Sigmoid colon (tissue), 7 donors: ENCODE data around the gene MRPL33. TPM values are rescaled to one million over a fixed set of nuclear protein-coding genes. Genes with fewer than 3 reads are reported as not detected.

ENCODE experiments used
- DNase-seq: peaks from one replicate; pipeline ENCODE4 v3.0.0-alpha.2; 2019
- H3K27ac ChIP-seq, 4 donors: fragments of 200-600 bp; sonication (generic); one replicate each; pipeline ENCODE4 v1.5.1; 2016 to 2019; ENCODE audit warnings: mild to moderate bottlenecking in 1 of 4
- H3K27me3 ChIP-seq, 3 donors: fragments of 200-600 bp; sonication (generic); one replicate each; pipeline ENCODE4 v1.5.1; 2019; ENCODE audit warnings: mild to moderate bottlenecking in 1 of 3
- H3K36me3 ChIP-seq, 4 donors: fragments of 200-600 bp; sonication (generic); one replicate each; pipeline ENCODE4 v1.5.1; 2016 to 2019
- H3K4me1 ChIP-seq, 4 donors: fragments of 200-600 bp; sonication (generic); one replicate each; pipeline ENCODE4 v1.5.1; 2017 to 2019
- H3K4me3 ChIP-seq, 4 donors: fragments of 200-600 bp; sonication (generic); one replicate each; pipeline ENCODE4 v1.5.1; 2017 to 2019; ENCODE audit warnings: mild to moderate bottlenecking in 2 of 4, moderate library complexity in 1 of 4
- H3K9me3 ChIP-seq, 4 donors: fragments of 200-600 bp in 3 of 4; sonication (generic) in 3 of 4; one replicate each; pipeline versions ENCODE4 v1.5.1 to v1.6.1; 2013 to 2019
- EP300 ChIP-seq, 4 donors: sonication (generic); formaldehyde crosslinking; IDR thresholded peaks; one replicate each; pipeline ENCODE4 v1.6.1; 2017; ENCODE audit warnings: antibody characterized with exemption in 4 of 4
- POLR2A ChIP-seq, 2 donors: fragments of 450-650 bp; IDR thresholded peaks; one replicate each; pipeline ENCODE4 v1.6.1; 2016; ENCODE audit warnings: antibody characterized with exemption in 2 of 2, mild to moderate bottlenecking in 2 of 2, moderate library complexity in 2 of 2
- POLR2AphosphoS5 ChIP-seq, 4 donors: sonication (generic); formaldehyde crosslinking; IDR thresholded peaks; one replicate each; pipeline ENCODE4 v1.6.1; 2017; ENCODE audit warnings: antibody characterized with exemption in 4 of 4
- WGBS, 2 donors: extraction: QIAGEN DNeasy Blood & Tissue Kit; methylation state at CpG; one replicate each; pipeline ENCODE4 v1.1.7; 2013; 5-methylcytosine and 5-hydroxymethylcytosine counted together
- intact Hi-C: fragments of 100-400 bp; cut with DNase I; formaldehyde crosslinking; loops from one replicate; pipeline ENCODE4 v1.15.1; 2023
- polyA plus RNA-seq, 3 donors: library from polyadenylated mRNA; stranded (reverse); fragments of 200-250 nt; gene quantifications; one replicate each; pipeline ENCODE4 v1.2.3, GENCODE V29; 2013
- total RNA-seq, 4 donors: library from RNA; depleted of rRNA; stranded (reverse); fragments of >200 nt; gene quantifications; one replicate each; pipeline ENCODE4 v1.1.0, GENCODE V29; 2016
- TF ChIP-seq, protein P1 (sequence below), 4 experiments: fragments of 450-650 bp in 3 of 4; fragments of 200-600 bp in 1 of 4; IDR thresholded peaks; one replicate each; pipeline ENCODE4 v1.5.1; 2016 to 2019; ENCODE audit warnings: antibody characterized with exemption in 4 of 4, mild to moderate bottlenecking in 3 of 4, moderate library complexity in 2 of 4
- donor health status: healthy with polysubstance abuse.
- donor health status: Bipolar disorder and iron deficiency.
- donor health status: healthy.

MRPL33 gene
- total and polyA plus RNA-seq, 7 donors = 110 to 324 (median 193) TPM

DNA sequence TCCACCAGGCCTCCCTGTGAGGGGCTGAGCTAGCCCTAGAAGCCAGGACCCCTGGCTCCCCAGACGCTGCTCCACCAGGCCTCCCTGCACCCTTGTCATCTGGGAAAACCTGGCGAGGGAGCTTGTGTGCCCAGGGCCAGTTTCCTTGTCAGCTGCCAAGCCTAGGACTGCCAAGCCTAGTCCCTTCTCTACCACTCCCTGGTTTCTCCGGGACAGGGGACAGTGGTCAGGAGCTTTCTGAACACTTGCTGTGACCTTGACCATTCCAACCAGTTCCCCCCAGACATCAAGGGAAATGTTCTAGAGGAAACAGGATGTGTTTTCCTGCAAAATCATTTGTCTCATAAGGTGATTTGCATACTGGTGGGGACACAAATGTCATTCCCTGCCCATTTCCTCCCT is 41.3 kb upstream of the MRPL33 start:
- DNase-seq = no peak
- H3K9me3 ChIP-seq = no peaks in the 10 kb centered on the region
- 47 to 76% methylated on average over 3 of the region's 3 CpGs for WGBS, 2 donors
- intact Hi-C loops = no loop called here
- H3K4me1 ChIP-seq = peaks cover 0 to 12% (median 6%) of the 10 kb centered on the region in 4 donors
- H3K27me3 ChIP-seq = no peaks in the 10 kb centered on the region
- H3K4me3 ChIP-seq = no peak overlapping the region
- H3K36me3 ChIP-seq = no peaks in the 10 kb centered on the region
- H3K27ac ChIP-seq = peak overlapping the region in 2 of 4 donors; percentile 20 to 41
- TF ChIP-seq EP300 (IDR thresholded peaks at IDR 0.05) = no peak
- no peak for TF ChIP-seq POLR2A (IDR thresholded peaks at IDR 0.05)
- TF ChIP-seq, protein P1, sequence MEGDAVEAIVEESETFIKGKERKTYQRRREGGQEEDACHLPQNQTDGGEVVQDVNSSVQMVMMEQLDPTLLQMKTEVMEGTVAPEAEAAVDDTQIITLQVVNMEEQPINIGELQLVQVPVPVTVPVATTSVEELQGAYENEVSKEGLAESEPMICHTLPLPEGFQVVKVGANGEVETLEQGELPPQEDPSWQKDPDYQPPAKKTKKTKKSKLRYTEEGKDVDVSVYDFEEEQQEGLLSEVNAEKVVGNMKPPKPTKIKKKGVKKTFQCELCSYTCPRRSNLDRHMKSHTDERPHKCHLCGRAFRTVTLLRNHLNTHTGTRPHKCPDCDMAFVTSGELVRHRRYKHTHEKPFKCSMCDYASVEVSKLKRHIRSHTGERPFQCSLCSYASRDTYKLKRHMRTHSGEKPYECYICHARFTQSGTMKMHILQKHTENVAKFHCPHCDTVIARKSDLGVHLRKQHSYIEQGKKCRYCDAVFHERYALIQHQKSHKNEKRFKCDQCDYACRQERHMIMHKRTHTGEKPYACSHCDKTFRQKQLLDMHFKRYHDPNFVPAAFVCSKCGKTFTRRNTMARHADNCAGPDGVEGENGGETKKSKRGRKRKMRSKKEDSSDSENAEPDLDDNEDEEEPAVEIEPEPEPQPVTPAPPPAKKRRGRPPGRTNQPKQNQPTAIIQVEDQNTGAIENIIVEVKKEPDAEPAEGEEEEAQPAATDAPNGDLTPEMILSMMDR (IDR thresholded peaks at IDR 0.05) = no peak
- no peak for TF ChIP-seq POLR2AphosphoS5 (IDR thresholded peaks at IDR 0.05)

DNA sequence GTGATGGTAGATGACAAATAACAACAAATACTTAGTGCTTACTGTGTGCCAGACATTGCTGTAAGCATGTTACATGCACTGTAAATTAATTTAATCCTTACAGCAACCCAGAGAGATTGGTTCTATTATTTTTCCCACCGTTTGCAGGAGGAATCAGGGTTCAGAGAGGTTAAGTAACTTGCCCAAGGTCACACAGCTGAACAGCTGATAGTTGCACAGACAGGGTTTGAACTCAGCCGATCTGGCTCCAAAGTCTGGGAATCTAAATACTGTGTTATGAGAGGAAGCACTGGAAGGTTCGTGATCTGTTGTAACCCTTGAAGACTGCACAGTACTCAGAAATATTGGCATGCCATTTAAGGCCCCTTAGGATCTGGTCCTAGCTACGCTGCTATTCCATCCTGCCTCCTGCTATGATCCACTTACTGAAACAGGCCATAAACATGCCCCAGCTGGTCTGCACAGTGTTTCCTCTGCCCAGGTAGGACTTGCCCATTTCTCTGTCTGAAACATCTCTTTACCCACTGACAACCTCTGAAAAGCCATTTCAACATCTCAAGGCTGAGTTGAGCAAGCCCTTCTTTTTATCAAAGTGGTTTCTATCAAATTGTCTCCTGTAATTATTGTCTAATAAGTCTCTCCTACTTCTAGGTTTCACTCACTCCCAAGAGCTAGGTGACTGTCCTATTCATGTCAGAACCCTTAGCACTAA is 40.4 kb upstream of the MRPL33 start:
- Histone ChIP-seq H3K9me3 (no peaks in the 10 kb centered on the region), H3K27ac (peak overlapping the region in 1 of 4 donors; percentile 41), H3K27me3 (no peaks in the 10 kb centered on the region), H3K4me3 (no peak overlapping the region), H3K36me3 (no peaks in the 10 kb centered on the region), H3K4me1 (peaks cover 0 to 13% (median 9%) of the 10 kb centered on the region in 4 donors)
- 78 to 84% methylated on average over 4 of the region's 4 CpGs for WGBS, 2 donors
- intact Hi-C loops = no loop called here
- TF ChIP-seq EP300 (IDR thresholded peaks at IDR 0.05) (no peak), POLR2AphosphoS5 (IDR thresholded peaks at IDR 0.05) (no peak), POLR2A (IDR thresholded peaks at IDR 0.05) (no peak)
- TF ChIP-seq, protein P1 (IDR thresholded peaks at IDR 0.05) = no peak
- DNase-seq = no peak

DNA sequence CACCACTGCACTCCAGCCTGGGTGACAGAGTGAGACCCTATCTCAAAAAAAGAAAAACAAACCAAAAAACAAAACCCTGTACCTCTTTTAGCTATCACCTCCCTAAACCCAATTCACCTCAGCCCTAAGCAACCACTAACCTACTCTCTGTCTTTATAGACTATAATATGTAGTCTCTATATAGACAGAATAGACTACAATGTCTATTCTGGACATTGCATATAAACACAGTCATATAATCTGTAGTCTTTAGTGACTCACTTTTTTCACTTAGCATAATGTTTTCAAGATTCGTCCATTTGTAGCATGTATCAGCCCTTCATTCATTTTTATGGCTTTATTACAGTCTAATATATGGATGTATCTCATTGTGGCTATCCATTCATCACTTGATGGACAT is 37.2 kb upstream of the MRPL33 start:
- no peaks in the 10 kb centered on the region for H3K27me3 ChIP-seq
- H3K4me3 ChIP-seq = no peak overlapping the region
- WGBS, 2 donors = 35 to 73% methylated on average over 1 of the region's 1 CpG
- H3K9me3 ChIP-seq = no peaks in the 10 kb centered on the region
- TF ChIP-seq, protein P1 (IDR thresholded peaks at IDR 0.05) = no peak
- TF ChIP-seq POLR2AphosphoS5 (IDR thresholded peaks at IDR 0.05) = no peak
- no peak for TF ChIP-seq POLR2A (IDR thresholded peaks at IDR 0.05)
- TF ChIP-seq EP300 (IDR thresholded peaks at IDR 0.05) = no peak
- intact Hi-C loops = no loop called here
- peaks cover 0 to 14% (median 11%) of the 10 kb centered on the region in 4 donors for H3K4me1 ChIP-seq
- no peaks in the 10 kb centered on the region for H3K36me3 ChIP-seq
- peak overlapping the region in 1 of 4 donors; percentile 79 for H3K27ac ChIP-seq
- no peak for DNase-seq

DNA sequence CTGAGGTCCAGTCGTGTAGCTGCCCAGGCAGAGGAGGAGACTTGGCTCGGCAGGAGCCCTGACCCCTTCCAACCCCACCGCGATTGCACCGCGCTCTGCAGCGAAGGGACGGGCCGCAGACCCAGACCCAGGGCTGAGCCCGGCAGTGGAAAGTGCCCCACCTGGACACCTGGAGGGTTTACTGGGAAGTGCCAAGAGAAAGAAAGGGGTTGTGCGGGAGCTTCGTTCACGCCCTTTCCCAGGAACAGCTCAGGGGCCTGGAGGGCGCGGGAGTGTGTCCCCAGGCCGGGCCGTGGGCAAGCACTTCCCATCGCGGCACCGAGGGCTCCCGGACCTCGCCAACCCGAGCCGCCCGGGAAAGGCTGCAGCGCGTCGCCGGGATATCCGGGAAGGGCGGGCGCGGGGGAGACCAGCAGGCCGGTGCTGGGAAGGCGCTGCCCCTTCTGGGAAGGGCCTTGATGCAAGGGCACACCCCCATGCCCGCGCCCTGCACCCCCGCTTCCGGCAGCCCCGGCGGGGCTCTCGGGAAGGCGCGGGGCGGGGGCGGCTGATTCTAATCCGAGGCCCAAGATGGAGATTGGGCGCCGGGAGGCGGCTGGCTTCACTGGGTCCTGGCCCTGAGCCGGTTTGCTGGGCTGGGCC is 36.1 kb upstream of the MRPL33 start:
- TF ChIP-seq POLR2A (IDR thresholded peaks at IDR 0.05) = peak; percentile 13 to 19
- TF ChIP-seq EP300 (IDR thresholded peaks at IDR 0.05) = peak in 3 of 4 donors; percentile 51 to 96 (median 92)
- TF ChIP-seq, protein P1 (IDR thresholded peaks at IDR 0.05) = no peak
- TF ChIP-seq POLR2AphosphoS5 (IDR thresholded peaks at IDR 0.05) = peak; percentile 56 to 95 (median 83)
- intact Hi-C loops = no loop called here
- whole genome bisulfite sequencing, 2 donors = 2 to 9% methylated on average over 51 of the region's 51 CpGs
- Histone ChIP-seq H3K36me3 (no peaks in the 10 kb centered on the region), H3K4me1 (peaks cover 0 to 14% (median 11%) of the 10 kb centered on the region in 4 donors), H3K27ac (peak overlapping the region; percentile 77 to 85 (median 78)), H3K4me3 (peak overlapping the region; percentile 30 to 59 (median 53)), H3K9me3 (no peaks in the 10 kb centered on the region), H3K27me3 (no peaks in the 10 kb centered on the region)
- DNase-seq = peak; percentile 88
